Measurements from ENCODE around the gene RHD. TPM values are rescaled to one million over a fixed set of nuclear protein-coding genes. Genes with fewer than 3 reads are reported as not detected.

The RHD gene
- polyA plus RNA-seq, 1 of the 3 experiments (the other 2 are of a cell fraction) = not detected

- TF ChIP-seq, protein P1, sequence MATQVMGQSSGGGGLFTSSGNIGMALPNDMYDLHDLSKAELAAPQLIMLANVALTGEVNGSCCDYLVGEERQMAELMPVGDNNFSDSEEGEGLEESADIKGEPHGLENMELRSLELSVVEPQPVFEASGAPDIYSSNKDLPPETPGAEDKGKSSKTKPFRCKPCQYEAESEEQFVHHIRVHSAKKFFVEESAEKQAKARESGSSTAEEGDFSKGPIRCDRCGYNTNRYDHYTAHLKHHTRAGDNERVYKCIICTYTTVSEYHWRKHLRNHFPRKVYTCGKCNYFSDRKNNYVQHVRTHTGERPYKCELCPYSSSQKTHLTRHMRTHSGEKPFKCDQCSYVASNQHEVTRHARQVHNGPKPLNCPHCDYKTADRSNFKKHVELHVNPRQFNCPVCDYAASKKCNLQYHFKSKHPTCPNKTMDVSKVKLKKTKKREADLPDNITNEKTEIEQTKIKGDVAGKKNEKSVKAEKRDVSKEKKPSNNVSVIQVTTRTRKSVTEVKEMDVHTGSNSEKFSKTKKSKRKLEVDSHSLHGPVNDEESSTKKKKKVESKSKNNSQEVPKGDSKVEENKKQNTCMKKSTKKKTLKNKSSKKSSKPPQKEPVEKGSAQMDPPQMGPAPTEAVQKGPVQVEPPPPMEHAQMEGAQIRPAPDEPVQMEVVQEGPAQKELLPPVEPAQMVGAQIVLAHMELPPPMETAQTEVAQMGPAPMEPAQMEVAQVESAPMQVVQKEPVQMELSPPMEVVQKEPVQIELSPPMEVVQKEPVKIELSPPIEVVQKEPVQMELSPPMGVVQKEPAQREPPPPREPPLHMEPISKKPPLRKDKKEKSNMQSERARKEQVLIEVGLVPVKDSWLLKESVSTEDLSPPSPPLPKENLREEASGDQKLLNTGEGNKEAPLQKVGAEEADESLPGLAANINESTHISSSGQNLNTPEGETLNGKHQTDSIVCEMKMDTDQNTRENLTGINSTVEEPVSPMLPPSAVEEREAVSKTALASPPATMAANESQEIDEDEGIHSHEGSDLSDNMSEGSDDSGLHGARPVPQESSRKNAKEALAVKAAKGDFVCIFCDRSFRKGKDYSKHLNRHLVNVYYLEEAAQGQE (IDR thresholded peaks at IDR 0.05; ENCODE audit: low read depth, low read length) = no peak
- TF ChIP-seq USF1 (IDR thresholded peaks at IDR 0.05; ENCODE audit: borderline replicate concordance, low read depth) = no peak
- TF ChIP-seq EP300 (IDR thresholded peaks at IDR 0.05; ENCODE audit: borderline replicate concordance in 1 of 2, low read depth in 1 of 2, low read length in 1 of 2) = no peak
- TF ChIP-seq FOXM1 (IDR thresholded peaks at IDR 0.05; ENCODE audit: low read depth) = no peak
- TF ChIP-seq SIN3A (IDR thresholded peaks at IDR 0.05; ENCODE audit: borderline replicate concordance, low read depth, low read length) = peak; percentile 70; the same call in 1 of the 2 replicates
- TF ChIP-seq ZBTB33 (IDR thresholded peaks at IDR 0.05; ENCODE audit: borderline replicate concordance, low read depth) = no peak
- TF ChIP-seq FOXJ3 (CRISPR knock-in tag; IDR thresholded peaks at IDR 0.05) = no peak
- TF ChIP-seq CHD2 (IDR thresholded peaks at IDR 0.05; ENCODE audit: low read length, partially characterized antibody) = no peak
- no peak for TF ChIP-seq POLR2AphosphoS5 (IDR thresholded peaks at IDR 0.05; ENCODE audit: low read depth, low read length)
- no peak for TF ChIP-seq MEF2A (IDR thresholded peaks at IDR 0.05; ENCODE audit: borderline replicate concordance, low read depth)
- no peak for TF ChIP-seq GABPA (IDR thresholded peaks at IDR 0.05; ENCODE audit: low read depth)
- TF ChIP-seq, protein P2, sequence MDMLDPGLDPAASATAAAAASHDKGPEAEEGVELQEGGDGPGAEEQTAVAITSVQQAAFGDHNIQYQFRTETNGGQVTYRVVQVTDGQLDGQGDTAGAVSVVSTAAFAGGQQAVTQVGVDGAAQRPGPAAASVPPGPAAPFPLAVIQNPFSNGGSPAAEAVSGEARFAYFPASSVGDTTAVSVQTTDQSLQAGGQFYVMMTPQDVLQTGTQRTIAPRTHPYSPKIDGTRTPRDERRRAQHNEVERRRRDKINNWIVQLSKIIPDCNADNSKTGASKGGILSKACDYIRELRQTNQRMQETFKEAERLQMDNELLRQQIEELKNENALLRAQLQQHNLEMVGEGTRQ (IDR thresholded peaks at IDR 0.05; ENCODE audit: borderline replicate concordance, low read depth, low read length) = no peak
- TF ChIP-seq GATA2 (CRISPR knock-in tag; IDR thresholded peaks at IDR 0.05) = no peak
- TF ChIP-seq SMC3 (IDR thresholded peaks at IDR 0.05; ENCODE audit: low read depth, low read length) = no peak
- TF ChIP-seq RXRA (IDR thresholded peaks at IDR 0.05; ENCODE audit: borderline replicate concordance, low read depth) = no peak
- peak; percentile 57 for TF ChIP-seq JUND (IDR thresholded peaks at IDR 0.05)
- peak; percentile 86 for TF ChIP-seq FOSL2 (IDR thresholded peaks at IDR 0.05; ENCODE audit: borderline replicate concordance, low read depth)
- no peak for TF ChIP-seq ELF1 (IDR thresholded peaks at IDR 0.05)
- TF ChIP-seq, protein P3, sequence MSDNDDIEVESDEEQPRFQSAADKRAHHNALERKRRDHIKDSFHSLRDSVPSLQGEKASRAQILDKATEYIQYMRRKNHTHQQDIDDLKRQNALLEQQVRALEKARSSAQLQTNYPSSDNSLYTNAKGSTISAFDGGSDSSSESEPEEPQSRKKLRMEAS (IDR thresholded peaks at IDR 0.05; ENCODE audit: low read depth) = peak; percentile 53; the same call in 1 of the 2 replicates
- peak; percentile 54; the same call in 1 of the 2 replicates for TF ChIP-seq NFIC (IDR thresholded peaks at IDR 0.05; ENCODE audit: borderline replicate concordance)
- TF ChIP-seq TAF1 (IDR thresholded peaks at IDR 0.05; ENCODE audit: borderline replicate concordance, low read depth, low read length) = no peak
These were observed 71.6 kb downstream of the RHD start (continued) for GRCh38 chr1:25343872-25344271.

Data from SK-N-SH (cell line).